HG02885 (cell line): ENCODE data around the gene CYP2A6.
"Not testable (repeated sequence)": the region's sequence is repeated elsewhere in the genome, so short reads cannot be mapped to it uniquely, and the experiment has no call there.

Source experiments
- ATAC-seq: cut with Tn5 transposase; IDR thresholded peaks from one replicate; pipeline ENCODE4 v1.9.1; 2021; ENCODE audit warnings: mild to moderate bottlenecking; ENCODE audit not compliant: unreplicated experiment, poor library complexity

The CYP2A6 gene, protein sequence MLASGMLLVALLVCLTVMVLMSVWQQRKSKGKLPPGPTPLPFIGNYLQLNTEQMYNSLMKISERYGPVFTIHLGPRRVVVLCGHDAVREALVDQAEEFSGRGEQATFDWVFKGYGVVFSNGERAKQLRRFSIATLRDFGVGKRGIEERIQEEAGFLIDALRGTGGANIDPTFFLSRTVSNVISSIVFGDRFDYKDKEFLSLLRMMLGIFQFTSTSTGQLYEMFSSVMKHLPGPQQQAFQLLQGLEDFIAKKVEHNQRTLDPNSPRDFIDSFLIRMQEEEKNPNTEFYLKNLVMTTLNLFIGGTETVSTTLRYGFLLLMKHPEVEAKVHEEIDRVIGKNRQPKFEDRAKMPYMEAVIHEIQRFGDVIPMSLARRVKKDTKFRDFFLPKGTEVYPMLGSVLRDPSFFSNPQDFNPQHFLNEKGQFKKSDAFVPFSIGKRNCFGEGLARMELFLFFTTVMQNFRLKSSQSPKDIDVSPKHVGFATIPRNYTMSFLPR

DNA sequence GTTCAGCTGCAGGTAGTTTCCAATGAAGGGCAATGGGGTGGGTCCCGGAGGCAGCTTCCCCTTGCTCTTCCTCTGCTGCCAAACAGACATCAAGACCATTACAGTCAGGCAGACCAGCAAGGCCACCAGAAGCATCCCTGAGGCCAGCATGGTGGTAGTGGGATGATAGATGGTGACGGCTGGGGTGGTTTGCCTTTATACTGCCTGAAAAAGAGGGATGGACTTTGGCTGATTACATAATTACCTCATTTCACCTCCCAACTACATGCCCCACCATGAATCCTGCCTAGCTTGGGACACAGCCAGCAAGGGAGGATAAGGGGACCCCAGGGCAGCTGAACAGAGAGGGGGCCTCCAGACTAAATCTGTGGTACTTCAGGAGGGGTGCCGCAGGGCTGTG, at the start of gene CYP2A6:
TSS of gene CYP2A6 (minus strand) at position 171 of the 400 bp plus-strand sequence. CDS start at position 150, 21 bp downstream.
- not testable (repeated sequence) for ATAC-seq

DNA sequence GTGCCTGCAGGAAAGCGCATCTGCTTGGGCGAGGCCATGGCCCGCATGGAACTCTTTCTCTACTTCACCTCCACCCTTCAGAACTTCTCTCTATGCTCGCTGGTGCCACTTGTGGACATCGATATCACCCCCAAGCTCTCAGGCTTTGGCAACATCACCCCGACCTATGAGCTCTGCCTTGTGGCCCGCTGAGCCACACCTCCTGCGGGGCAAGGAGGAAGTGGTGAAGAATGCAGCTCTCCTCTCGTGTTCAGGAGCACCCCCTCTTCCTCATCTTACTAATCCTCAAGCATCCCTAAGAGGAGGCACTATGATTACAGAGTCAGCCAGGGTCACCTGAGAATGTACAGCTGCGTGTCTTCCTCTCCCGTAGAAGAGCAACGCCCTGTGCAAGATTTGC, 49.7 kb upstream of the CYP2A6 start:
- not testable (repeated sequence) for ATAC-seq

DNA sequence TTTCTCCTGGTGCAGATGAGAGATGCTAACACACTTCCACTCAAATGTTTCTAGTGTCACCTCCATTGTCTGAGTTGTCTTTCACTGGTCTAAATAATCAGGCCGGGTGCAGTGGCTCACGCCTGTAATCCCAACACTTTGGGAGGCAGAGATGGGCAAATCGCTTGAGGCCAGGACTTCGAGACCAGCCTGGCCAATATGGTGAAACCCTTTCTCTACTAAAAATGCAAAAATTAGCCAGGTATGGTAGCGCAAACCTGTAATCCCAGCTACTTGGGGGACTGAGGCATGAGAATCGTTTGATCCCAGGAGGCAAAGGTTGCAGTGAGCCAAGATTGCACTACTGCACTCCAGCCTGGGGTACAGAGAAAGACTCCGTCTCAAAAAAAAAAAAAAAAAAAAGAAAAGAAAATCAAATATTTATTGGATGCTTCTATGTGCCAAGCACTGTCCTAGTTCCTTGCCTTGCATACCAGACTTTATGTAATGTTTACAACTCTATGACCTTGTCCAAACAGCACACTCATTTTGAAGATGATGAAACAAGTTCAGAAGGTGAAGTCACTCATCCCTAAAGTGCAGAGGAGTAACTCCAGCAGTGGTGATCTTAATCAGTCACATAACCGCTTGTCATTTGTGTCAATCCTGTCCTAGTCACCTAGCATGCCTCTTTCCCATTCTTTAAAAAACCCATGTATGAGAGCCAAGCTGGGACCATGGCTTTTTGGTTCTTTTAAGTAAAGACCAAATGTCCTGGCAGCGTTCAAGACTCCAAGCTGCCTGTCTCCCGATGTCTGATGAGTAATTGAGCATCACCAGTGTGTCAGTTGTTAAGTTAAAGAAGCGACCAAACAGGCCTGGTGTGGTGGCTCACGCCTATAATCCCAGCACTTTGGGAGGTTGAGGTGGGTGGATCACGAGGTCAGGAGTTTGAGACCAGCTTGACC, 46.9 kb upstream of the CYP2A6 start:
- ATAC-seq = not testable (repeated sequence)

DNA sequence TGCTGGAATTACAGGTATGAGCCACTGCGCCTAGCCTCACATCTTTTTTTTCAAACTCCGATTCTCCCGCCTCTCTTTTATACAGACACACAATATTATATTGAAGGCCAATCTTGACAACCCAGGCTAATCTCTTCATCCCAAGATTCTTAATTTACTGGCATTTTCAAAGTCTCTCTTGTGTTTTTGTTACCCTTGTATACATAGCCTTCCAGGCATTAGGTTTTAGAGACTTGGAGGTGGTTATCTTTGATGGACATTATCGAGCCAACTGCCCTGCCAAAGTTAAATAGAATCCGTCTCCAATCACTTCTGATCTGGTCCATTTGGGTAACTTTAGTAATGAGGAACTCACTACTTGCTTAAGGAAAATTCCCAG, 46.2 kb upstream of the CYP2A6 start:
- no peak for ATAC-seq

DNA sequence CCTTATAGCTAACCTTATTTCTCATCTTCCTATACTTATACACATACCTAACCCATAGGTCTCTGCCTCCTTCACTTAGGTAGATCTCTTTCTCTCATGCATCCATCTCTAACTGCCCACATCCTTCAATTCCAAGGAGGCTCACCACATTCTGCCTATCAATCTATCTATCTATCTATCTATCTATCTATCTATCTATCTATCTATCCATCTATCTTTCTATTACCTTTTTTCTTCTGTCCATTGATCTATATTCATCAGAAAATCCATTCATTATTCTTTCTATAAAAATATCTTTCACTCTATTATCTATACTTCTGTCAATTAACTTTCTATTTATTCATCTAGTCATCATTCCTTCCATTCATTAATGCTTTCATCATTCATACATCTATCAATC, 42.9 kb upstream of the CYP2A6 start:
- ATAC-seq = no peak

DNA sequence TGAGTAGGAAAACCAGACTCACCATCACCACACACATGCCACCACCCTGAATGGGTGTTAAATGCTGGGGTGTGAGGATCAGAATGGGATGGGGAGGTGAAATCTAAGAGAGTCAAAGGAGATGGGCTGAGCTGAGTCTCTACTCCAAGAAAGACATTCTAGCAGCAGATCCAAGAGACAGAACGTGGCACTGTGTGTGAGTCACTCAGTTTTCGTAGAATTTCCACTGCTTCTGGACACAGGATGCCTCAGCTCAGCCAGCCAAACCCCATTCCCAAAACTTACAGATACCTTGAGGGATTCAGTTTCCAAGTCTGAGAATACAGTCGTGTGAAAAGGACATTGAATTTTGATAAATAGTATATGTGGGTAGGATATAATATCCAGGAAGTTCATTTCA, 39.1 kb upstream of the CYP2A6 start:
- ATAC-seq = no peak

DNA sequence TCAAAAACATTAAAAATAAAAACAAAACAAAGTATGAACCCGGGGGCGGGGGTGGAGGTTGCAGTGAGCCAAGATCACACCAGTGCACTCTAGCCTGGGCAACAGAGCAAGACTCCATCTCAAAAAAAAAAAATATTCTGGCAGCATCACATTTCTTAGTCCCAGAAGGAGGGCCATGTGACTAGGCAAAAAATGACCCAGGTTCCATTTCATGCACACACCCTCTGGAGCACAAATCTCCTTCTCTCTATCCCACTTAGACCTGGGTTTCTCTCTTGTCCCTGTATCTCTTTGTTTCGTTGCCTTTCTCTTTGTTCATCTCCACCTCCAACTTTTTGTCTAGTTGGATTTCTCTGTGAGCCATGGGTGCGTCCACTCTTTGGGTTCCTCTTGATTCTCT, 37.9 kb upstream of the CYP2A6 start:
- ATAC-seq = no peak

DNA sequence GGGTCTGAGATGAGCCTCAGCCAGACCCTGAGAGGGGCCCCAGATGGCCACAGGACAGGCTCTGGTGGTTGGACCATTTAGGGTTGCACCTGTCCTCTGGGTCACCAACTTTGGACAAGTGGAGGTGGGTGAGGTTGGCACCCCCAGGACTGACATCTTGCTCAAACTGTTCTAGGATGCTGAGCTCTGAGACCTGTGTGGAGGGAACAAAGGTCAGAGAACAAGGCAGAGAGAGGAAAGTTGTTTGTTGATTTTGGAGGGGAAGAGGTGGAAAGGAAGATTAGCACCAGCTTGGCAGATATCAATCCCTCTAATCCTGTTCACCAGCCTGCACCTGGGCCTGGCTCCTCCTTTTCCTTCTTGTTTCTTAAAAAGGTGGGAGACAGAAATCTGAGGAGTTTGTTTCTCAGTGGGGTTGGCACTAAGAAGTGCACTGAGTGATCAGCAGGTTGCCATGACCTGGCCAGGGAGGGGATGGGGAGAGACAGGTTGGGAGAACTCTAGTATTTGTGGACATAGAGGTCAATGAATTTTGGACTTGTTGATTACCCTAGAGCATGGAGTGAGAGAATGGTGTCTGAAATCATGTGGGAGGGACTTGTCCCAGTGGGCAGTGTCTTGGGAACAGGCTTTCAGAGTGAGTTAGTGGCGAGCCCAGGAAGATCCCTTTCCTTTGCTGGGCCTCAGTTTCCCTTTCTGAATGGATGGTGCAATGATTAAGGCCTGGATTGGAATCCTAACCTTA, 34.1 kb upstream of the CYP2A6 start:
- ATAC-seq = not testable (repeated sequence)

DNA sequence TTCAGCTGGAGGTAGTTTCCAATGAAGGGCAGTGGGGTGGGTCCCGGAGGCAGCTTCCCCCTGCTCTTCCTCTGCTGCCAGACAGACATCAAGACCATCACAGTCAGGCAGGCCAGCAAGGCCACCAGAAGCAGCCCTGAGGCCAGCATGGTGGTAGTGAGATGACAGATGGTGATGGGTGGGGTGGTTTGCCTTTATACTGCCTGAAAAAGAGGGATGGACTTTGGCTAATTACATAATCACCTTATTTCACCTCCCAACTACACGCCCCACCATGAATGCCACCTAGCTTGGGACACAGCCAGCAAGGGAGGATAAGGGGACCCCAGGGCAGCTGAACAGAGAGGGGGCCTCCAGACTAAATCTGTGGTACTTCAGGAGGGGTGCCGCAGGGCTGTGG, 31.8 kb upstream of the CYP2A6 start, which contains the start of gene CYP2A7:
TSS of gene CYP2A7 (minus strand) at position 170 of the 400 bp plus-strand sequence. CDS start at position 149, 21 bp downstream.
- not testable (repeated sequence) for ATAC-seq

DNA sequence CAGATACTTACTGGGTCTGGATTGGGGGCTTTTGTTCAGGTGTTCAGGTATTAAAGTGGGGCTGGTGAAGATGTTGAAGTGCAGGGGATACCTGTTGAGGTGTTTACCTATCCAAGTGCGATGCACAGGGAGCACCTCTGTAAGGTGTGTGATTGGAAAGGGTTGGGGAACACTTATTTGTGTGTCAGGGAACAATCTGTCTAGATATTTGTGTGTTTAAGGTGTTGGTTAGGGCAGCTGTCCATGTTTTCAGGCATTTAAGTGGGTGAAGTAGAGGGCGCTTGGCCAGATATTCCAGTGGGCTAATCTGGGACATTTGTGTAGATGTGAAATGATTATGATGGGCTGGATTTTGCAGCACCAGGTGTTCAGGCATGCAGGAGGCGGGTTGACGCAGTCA, 29.1 kb upstream of the CYP2A6 start:
- not testable (repeated sequence) for ATAC-seq

DNA sequence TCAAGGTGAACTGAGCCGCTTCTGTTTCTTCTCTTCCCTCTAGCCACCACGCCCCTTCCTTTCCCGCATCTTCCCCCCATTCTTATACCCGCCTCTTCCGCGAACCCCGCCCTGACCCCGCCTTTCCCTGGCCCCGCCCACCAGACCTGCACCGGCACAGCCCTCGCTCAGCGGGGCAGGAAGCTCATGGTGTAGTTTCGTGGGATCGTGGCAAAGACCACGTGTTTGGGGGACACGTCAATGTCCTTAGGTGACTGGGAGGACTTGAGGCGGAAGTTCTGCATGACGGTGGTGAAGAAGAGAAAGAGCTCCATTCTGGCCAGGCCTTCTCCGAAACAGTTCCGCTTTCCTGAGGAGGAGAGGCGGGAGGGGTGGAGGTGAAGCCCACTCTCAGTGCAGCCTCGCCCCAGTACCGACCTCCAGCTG, 25.3 kb upstream of the CYP2A6 start:
- ATAC-seq = not testable (repeated sequence)

DNA sequence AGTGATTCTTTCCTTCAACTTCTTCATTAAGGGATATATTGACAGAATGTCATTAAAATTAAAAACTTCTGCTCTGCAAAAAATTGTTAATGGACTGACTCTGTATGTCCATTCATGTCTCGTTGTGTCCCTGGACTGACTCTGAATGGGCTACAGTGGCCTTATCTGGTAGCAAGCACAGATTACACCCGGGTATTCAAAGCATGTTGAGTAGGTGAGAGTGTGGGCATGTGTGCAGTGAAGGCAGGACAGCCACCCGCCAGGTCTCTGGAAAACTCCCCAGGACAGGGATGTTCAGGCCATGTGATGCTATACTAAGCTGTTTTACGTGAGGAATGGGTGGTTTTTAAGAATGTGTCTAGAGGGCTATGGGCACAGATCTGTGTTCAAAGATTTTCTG, 24.6 kb upstream of the CYP2A6 start:
- not testable (repeated sequence) for ATAC-seq

DNA sequence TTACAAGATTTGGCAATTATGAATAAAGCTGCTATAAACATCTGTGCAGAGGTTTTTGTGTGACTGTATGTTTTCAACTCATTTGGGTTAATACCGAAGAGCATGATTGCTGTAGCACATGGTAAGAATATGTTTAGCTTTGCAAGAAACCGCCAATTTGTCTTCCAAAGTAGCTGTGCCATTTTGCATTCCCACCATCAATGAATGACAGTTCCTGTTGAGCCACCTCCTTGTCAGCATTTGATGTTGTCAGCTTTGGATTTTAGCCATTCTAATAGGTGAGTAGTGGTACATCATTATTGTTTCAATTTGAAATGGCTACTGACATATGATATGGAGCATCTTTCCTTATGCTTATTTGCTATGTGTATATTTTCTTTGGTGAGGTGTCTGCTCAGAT, 23.6 kb upstream of the CYP2A6 start:
- not testable (repeated sequence) for ATAC-seq

DNA sequence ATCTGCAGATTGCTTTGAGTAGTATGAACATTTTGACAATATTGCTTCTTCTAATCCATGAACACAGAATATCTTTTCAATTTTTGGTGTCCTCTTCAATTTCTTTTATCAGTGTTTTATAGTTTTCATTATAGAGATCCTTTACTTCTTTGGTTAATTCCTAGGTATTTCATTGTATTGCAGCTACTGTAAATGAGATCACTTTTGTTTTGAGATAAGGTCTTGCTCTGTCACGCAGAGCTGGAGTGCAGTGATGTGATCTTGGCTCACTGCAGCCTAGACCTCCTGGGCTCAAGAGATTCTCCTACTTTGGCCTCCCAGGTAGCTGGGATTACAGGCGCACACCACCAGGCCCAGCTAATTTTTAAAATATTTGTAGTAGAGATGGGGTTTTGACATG, 22.0 kb upstream of the CYP2A6 start:
- no peak for ATAC-seq

DNA sequence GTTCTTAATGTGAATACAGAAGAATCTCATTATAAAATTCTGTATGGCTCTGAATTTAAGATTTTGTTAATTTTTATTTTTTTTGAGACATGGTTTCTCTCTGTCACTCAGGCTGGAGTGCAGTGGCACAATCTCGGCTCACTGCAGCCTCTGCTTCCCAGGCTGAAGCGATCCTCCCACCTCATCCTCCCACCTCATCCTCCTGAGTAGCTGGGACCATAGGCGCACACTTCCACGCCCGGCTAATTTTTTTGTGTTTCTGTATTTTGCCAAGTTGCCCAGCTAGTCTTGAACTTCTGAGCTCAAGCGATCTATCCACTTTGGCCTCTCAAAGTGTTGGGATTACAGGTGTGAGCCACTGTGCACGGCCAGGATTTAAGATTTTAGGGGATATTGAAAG, 17.5 kb upstream of the CYP2A6 start:
- no peak for ATAC-seq

DNA sequence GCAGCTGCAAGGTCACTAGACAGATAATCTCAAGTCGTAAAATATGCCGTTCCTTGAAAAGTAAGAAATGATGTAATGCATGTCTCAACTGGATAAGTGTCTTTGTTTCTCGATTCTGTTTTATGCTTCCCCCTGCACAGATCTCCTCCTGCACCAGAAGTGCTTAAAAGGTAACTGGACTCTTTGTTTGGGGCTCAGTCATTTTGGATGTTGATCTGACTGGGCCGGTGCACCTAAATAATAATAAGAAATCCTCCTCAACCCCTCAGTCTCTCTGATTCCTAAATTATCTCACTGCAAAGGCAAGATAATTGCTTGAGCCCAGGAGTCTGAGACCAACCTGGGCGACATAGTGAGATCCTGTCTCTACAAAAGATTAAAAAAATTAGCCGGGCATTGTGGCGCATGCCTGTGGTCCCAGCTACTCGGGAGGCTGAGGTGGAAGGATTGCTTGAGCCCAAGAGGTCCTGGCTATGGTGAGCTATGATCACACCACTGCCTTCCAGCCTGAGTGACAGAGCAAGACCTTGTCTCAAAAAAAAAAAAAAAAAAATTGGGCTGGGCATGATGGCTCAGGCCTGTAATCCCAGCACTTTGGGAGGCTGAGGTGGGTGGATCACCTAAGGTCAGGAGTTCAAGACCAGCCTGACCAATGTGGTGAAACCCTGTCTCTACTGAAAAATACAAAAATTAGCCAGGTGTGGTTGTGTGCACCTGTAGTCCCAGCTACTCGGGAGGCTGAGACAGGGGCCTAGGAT, 14.7 kb upstream of the CYP2A6 start:
- ATAC-seq = not testable (repeated sequence)

DNA sequence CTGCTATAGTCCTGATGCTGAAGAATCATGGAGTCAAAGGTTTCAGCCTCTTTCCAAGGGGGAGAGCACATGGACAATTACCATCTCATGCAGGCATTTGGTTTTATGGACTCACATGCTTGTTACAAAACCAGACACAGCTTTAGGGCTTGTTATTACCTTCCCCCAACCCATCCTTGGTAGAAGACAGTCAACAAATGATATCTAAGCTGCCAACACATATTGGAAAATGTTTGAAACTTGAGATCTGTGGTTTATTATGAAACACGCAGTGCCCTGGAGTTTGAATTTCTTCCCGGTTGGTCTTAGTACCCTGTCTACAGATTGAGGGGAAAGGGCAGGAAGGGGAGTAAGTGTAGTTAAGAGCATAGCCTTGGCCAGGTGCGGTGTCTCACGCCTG, 12.5 kb upstream of the CYP2A6 start:
- ATAC-seq = no peak

DNA sequence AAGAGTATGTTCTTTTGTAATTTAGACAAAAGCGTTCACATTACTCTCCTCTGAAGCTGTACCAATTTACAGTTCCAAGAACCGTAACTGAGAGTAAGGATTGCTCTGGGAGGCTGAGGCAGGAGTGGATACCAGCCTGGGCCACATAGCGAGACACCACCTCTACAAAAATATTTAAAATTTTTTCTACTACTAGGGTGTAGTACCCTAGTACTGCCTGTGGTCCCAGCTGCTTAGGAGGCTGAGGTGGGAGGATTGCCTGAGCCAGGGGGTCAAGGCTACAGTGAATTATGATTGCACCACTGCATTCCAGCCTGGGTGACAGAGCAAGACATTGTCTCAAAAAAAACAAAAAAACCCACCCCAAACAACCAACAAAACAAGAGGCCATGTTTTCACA, 12.1 kb upstream of the CYP2A6 start:
- ATAC-seq = no peak

DNA sequence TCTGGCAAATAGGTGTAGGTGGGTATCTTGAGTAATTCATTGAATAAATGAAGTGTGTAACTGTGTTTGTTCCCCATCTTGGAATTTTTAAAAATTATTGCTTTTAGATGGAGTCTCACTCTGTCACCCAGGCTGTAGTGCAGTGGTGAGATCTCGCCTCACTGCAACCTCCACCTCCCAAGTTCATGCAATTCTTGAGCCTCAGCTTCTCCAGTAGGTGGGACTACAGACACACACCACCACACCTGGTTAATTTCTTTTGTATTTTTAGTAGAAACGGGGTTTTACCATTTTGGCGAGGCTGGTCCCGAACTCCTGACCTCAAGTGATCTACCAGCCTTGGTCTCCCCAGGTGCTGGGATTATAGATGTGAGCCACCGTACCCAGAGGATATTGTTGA, 7.9 kb upstream of the CYP2A6 start:
- no peak for ATAC-seq
